ENCODE results near the gene CORO2B.

DNA sequence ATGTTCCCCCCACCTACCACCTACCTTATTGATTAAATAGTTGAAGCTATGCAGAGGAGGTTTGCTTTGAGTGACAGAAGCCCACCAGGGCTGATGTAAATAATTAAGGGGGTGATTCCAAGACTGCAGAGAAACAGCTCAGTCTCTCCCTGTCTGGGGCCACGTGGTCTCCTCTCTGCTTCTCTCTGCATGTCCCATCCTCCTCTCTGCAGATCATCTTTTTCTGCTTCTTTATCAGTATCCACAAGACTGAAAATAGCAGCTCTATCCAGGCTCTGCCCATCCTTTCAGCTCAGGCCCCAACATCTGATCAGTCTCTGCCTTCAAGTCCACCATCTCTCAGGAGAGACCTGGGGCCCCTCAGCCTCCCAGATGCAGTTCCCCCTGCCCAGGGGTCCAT is 131.1 kb downstream of the CORO2B start:
- TF ChIP-seq, protein P1, sequence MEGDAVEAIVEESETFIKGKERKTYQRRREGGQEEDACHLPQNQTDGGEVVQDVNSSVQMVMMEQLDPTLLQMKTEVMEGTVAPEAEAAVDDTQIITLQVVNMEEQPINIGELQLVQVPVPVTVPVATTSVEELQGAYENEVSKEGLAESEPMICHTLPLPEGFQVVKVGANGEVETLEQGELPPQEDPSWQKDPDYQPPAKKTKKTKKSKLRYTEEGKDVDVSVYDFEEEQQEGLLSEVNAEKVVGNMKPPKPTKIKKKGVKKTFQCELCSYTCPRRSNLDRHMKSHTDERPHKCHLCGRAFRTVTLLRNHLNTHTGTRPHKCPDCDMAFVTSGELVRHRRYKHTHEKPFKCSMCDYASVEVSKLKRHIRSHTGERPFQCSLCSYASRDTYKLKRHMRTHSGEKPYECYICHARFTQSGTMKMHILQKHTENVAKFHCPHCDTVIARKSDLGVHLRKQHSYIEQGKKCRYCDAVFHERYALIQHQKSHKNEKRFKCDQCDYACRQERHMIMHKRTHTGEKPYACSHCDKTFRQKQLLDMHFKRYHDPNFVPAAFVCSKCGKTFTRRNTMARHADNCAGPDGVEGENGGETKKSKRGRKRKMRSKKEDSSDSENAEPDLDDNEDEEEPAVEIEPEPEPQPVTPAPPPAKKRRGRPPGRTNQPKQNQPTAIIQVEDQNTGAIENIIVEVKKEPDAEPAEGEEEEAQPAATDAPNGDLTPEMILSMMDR (IDR thresholded peaks at IDR 0.05), result no peak
- TF ChIP-seq POLR2A (IDR thresholded peaks at IDR 0.05), result no peak
